ENCODE measurements around the gene SYNM.
A peak's percentile ranks its signal among the peaks of the same experiment; 100 is the strongest.

Gene SYNM

DNA sequence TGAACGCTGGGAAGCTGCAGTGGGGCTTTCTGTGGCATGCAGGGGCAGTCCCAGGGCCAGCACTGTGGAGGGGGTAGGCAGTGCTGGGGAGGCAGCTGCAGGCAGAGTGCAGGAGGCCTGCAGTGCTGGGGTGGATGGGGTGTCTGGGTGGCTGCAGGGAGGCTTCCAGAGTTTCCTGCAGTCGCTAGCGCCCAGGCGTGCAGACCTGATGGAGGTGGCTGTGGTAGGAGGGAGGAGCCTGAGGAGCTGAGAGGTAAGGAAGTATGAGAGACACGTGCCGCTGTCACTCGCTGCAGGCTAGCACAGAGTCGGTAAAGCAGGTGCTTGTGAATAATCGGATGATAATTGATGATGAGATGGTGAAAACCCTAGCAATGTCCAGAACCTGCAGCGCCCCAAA lies 16.3 kb downstream of the SYNM start:
- TF ChIP-seq POLR2AphosphoS5 (IDR thresholded peaks at IDR 0.05; ENCODE audit: low read depth, low read length), result no peak
- no peak for TF ChIP-seq FOXP2 (optimal IDR thresholded peaks at IDR 0.05; ENCODE audit: borderline replicate concordance, extremely low read depth, extremely low read length, insufficient read depth)
- no peak for TF ChIP-seq REST (IDR thresholded peaks at IDR 0.05; ENCODE audit: insufficient read depth in 1 of 2, low read depth in 2 of 2, low read length in 2 of 2)
- no peak for TF ChIP-seq TAF1 (IDR thresholded peaks at IDR 0.05; ENCODE audit: borderline replicate concordance, insufficient read depth, low read length)
- TF ChIP-seq SIN3A (IDR thresholded peaks at IDR 0.05; ENCODE audit: borderline replicate concordance, insufficient read depth, low read length), result no peak

DNA sequence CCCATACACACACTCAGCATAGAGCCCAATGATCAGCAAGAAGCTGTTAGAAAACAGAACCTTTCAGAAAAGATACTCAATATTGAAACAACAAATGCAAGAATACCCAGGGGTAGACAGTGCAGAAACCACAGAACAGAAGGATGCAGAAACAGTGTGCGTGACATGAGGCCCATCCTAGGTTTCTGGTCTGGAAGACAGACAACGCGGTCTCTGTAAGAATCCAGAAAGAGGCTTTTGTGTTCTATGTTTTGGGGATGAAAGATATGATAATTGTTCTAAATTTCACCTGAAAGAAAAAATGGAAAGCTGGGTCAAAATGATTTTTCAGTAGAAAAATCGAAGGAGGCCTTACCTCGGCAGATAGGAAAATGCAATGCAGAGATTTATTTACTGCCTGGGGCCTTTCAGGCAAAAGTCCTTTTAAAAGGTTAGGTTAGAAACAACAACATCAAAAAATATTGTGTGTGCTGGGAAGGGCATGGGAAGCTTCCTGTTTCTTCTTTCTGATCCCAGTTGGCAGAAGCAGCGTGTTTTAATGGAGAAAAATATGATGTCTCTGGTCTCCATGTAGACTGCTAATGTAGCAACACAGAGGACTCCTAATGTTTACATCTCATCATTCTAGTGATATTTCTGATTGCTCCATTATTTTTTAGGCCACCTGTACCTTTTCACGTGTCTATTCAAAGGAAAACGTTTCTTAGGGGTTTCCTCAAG lies 17.0 kb downstream of the SYNM start:
- TF ChIP-seq TAF1 (IDR thresholded peaks at IDR 0.05; ENCODE audit: borderline replicate concordance, insufficient read depth, low read length) (no peak), SIN3A (IDR thresholded peaks at IDR 0.05; ENCODE audit: borderline replicate concordance, insufficient read depth, low read length) (no peak), POLR2AphosphoS5 (IDR thresholded peaks at IDR 0.05; ENCODE audit: low read depth, low read length) (no peak), REST (IDR thresholded peaks at IDR 0.05; ENCODE audit: insufficient read depth in 1 of 2, low read depth in 2 of 2, low read length in 2 of 2) (no peak), FOXP2 (optimal IDR thresholded peaks at IDR 0.05; ENCODE audit: borderline replicate concordance, extremely low read depth, extremely low read length, insufficient read depth) (no peak)

DNA sequence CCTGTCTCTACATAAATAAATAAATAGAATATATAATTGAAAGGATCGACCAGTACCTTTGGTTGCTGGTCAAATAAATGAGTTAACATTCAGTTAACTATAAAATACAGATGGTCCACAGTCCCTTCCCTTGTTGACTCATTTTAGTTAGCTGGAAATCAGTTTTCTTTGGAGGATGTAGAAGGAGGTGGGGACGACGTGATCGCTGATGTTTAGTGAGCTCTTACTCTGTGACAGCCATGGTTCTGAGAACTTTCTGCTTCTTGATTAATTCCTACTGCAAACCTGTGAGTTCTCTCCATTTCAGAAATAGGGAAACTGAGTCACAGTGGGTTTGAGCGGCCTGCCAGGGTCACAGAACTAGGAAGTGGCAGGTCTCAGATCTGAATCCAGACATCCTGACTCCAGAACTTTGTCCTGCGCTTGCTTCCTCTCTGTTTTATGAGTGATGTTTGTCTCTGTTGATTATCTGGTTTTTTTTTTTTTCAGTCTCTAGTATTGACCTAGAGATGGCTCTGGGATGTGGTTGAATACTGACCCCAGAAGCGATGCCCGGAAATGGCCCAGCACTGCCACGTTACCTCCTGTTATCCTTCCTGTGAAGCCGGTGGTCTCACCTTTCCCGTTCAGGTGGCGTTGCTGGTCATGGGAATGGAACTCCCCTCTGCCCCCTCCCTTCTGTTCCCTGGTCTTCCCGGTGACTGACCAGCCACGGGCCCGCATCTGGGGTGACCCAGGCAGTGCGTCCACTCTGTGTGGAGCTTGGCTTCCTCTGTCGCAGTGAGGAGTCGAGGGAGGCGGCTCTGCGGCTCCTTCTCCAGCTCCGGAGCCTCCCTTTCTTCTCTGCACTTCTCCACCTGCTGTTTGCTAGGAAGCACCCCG lies 18.2 kb downstream of the SYNM start:
- no peak for TF ChIP-seq TAF1 (IDR thresholded peaks at IDR 0.05; ENCODE audit: borderline replicate concordance, insufficient read depth, low read length)
- no peak for TF ChIP-seq REST (IDR thresholded peaks at IDR 0.05; ENCODE audit: insufficient read depth in 1 of 2, low read depth in 2 of 2, low read length in 2 of 2)
- TF ChIP-seq FOXP2 (optimal IDR thresholded peaks at IDR 0.05; ENCODE audit: borderline replicate concordance, extremely low read depth, extremely low read length, insufficient read depth), result no peak
- no peak for TF ChIP-seq SIN3A (IDR thresholded peaks at IDR 0.05; ENCODE audit: borderline replicate concordance, insufficient read depth, low read length)
- no peak for TF ChIP-seq POLR2AphosphoS5 (IDR thresholded peaks at IDR 0.05; ENCODE audit: low read depth, low read length)

DNA sequence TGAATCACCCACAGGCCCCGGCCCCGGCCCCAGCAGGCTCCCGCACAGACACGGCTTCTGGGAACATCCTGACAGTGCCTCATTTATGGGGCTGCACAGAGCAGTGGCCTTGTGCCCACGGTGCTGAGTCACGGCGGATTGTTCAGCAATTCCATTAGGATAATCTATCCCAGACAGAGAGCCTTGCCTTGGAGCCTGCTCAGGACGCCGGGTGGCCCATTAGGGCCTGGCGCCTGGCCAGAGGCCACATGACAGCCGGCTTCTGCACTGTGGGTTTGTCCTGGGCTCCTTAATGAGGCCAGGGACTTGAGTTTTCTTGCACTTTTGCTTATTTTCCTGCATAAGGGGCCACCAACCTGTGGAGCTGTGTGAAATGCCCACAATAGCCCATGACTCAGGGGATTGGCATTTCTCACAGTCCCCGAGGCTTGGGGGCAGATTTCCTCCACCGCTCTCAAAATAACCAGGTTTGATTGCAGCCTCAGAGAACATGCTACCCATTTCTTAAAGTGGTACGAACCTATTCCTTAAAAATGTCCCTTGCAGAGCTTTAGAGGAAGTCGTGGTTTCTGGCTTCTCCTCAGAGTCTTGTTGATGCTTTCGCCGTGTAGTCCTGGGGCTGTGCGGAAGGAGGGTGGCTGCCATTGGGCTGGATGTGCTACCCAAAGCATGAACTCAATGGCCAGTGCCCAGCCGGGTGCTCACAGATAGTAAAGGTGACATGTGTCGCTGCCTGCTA lies 19.0 kb downstream of the SYNM start:
- TF ChIP-seq TAF1 (IDR thresholded peaks at IDR 0.05; ENCODE audit: borderline replicate concordance, insufficient read depth, low read length), result no peak
- peak in 1 of 2 experiments; percentile 73; a peak in 2 of 4 replicates for TF ChIP-seq REST (IDR thresholded peaks at IDR 0.05; ENCODE audit: insufficient read depth in 1 of 2, low read depth in 2 of 2, low read length in 2 of 2)
- TF ChIP-seq POLR2AphosphoS5 (IDR thresholded peaks at IDR 0.05; ENCODE audit: low read depth, low read length), result peak; percentile 43; the same call in 1 of the 2 replicates
- TF ChIP-seq FOXP2 (optimal IDR thresholded peaks at IDR 0.05; ENCODE audit: borderline replicate concordance, extremely low read depth, extremely low read length, insufficient read depth), result peak; percentile 30
- TF ChIP-seq SIN3A (IDR thresholded peaks at IDR 0.05; ENCODE audit: borderline replicate concordance, insufficient read depth, low read length), result peak; percentile 33; the same call in 1 of the 2 replicates

Measured in PFSK-1 (cell line).